Fibroblast of lung (primary cell): ENCODE results near the gene HIBCH.

Experiments used
- EZH2 ChIP-seq: IDR thresholded peaks from 2 replicates; pipeline ENCODE4 v1.5.1; 2012; ENCODE audit warnings: low read length, control low read depth, mild to moderate bottlenecking; ENCODE audit errors: missing control alignments
- TF ChIP-seq, protein P1 (sequence below), 2 donors: IDR thresholded peaks in 1 of 2; conservative IDR thresholded peaks in 1 of 2; 1 replicate in 1 of 2; 2 replicates in 1 of 2; pipeline ENCODE4 v1.5.1; 2011 to 2012; ENCODE audit warnings: low read length in 2 of 2, control low read depth in 1 of 2, inconsistent platforms in 1 of 2, low read depth in 1 of 2, mild to moderate bottlenecking in 1 of 2

DNA sequence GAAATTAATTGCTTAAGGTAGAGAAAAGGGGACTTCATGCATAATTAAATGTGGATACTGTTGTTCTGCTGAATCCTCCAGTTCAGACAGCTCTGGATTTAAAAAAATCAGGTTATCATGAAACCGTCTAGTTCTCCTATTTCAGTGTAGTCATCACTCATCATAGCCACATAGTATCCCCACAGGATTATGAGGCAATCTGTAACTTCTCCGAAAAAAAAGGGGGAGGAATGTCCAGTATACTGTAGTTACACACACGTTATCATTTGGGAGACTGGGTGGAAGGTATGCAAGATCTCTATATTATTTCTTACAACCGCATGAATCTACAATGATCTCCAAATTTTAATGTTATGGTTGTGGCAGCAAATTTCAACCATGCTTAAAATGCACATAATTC is 114.0 kb downstream of the HIBCH start:
- TF ChIP-seq, protein P1, sequence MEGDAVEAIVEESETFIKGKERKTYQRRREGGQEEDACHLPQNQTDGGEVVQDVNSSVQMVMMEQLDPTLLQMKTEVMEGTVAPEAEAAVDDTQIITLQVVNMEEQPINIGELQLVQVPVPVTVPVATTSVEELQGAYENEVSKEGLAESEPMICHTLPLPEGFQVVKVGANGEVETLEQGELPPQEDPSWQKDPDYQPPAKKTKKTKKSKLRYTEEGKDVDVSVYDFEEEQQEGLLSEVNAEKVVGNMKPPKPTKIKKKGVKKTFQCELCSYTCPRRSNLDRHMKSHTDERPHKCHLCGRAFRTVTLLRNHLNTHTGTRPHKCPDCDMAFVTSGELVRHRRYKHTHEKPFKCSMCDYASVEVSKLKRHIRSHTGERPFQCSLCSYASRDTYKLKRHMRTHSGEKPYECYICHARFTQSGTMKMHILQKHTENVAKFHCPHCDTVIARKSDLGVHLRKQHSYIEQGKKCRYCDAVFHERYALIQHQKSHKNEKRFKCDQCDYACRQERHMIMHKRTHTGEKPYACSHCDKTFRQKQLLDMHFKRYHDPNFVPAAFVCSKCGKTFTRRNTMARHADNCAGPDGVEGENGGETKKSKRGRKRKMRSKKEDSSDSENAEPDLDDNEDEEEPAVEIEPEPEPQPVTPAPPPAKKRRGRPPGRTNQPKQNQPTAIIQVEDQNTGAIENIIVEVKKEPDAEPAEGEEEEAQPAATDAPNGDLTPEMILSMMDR (conservative IDR thresholded peaks at IDR 0.05 in 1 of 2, IDR thresholded peaks at IDR 0.05 in 1 of 2; ENCODE audit: low read depth in 1 of 2, low read length in 2 of 2), result no peak
- no peak for TF ChIP-seq EZH2
